ENCODE measurements around the gene TJP1. TPM values are rescaled to one million over a fixed set of nuclear protein-coding genes. Genes with fewer than 3 reads are reported as not detected.
"Not testable (repeated sequence)": the region's sequence is repeated elsewhere in the genome, so short reads cannot be mapped to it uniquely, and the experiment has no call there.

The TJP1 gene
- total RNA-seq, 1 donor from 2014 or later, result 148 TPM

DNA sequence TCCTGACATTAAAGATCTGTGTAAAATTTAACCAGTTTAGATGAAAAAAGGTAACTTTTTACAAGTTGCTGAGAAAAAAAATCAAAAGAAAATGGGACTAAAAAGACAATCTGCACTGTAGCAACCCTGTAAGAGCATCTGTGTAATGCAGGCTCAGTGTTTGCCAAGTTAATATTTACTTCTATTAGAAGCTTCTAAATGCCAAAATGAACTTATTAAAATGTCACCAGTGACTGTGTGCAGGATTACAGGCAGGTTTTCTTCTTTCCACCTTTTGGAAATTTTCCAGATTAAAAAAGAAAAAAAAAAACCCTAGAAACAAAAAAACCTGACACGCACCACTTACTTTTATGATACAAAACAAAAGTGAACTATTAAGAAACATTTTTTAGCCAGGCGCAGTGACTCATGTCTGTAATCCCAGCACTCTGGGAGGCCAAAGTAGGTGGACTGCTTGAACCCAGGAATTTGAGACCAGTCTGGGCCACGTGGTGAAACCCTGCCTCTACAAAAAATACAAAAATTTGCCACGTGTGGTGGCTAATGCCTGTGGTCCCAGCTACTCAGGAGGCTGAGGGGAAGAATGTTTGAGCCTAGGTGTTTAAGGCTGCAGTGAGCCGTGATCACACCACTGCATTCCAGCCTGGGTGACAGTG, 87.2 kb downstream of the TJP1 start:
- Histone ChIP-seq H3K27me3 (ENCODE audit: control insufficient read depth, insufficient read depth, low read length) (no peaks in the 10 kb centered on the region), H3K4me3 (ENCODE audit: low read depth, low read length) (no peak overlapping the region), H3K36me3 (ENCODE audit: control insufficient read depth, insufficient read depth, low read length) (no peaks in the 10 kb centered on the region)
- peak; percentile 45 for DNase-seq (ENCODE audit: low read depth)
- TF ChIP-seq, protein P1, sequence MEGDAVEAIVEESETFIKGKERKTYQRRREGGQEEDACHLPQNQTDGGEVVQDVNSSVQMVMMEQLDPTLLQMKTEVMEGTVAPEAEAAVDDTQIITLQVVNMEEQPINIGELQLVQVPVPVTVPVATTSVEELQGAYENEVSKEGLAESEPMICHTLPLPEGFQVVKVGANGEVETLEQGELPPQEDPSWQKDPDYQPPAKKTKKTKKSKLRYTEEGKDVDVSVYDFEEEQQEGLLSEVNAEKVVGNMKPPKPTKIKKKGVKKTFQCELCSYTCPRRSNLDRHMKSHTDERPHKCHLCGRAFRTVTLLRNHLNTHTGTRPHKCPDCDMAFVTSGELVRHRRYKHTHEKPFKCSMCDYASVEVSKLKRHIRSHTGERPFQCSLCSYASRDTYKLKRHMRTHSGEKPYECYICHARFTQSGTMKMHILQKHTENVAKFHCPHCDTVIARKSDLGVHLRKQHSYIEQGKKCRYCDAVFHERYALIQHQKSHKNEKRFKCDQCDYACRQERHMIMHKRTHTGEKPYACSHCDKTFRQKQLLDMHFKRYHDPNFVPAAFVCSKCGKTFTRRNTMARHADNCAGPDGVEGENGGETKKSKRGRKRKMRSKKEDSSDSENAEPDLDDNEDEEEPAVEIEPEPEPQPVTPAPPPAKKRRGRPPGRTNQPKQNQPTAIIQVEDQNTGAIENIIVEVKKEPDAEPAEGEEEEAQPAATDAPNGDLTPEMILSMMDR (IDR thresholded peaks at IDR 0.05; ENCODE audit: insufficient read depth, low read length, poor library complexity, severe bottlenecking), result no peak

GRCh38 chr15:29731865-29732264, 90.4 kb downstream of the TJP1 start:
- H3K27me3 ChIP-seq (ENCODE audit: control insufficient read depth, insufficient read depth, low read length), result no peaks in the 10 kb centered on the region
- TF ChIP-seq, protein P1 (IDR thresholded peaks at IDR 0.05; ENCODE audit: insufficient read depth, low read length, poor library complexity, severe bottlenecking), result no peak

GRCh38 chr15:29730471-29730870, 91.8 kb downstream of the TJP1 start:
- not testable (repeated sequence) for DNase-seq (ENCODE audit: low read depth); H3K4me3 ChIP-seq (ENCODE audit: low read depth, low read length); H3K36me3 ChIP-seq (ENCODE audit: control insufficient read depth, insufficient read depth, low read length); H3K27me3 ChIP-seq (ENCODE audit: control insufficient read depth, insufficient read depth, low read length)

More at GRCh38 chr15:29731865-29732264, 90.4 kb downstream of the TJP1 start:
- Histone ChIP-seq H3K4me3 (ENCODE audit: low read depth, low read length) (no peak overlapping the region), H3K36me3 (ENCODE audit: control insufficient read depth, insufficient read depth, low read length) (peaks cover 1% of the 10 kb centered on the region)
- DNase-seq (ENCODE audit: low read depth), result no peak

DNA sequence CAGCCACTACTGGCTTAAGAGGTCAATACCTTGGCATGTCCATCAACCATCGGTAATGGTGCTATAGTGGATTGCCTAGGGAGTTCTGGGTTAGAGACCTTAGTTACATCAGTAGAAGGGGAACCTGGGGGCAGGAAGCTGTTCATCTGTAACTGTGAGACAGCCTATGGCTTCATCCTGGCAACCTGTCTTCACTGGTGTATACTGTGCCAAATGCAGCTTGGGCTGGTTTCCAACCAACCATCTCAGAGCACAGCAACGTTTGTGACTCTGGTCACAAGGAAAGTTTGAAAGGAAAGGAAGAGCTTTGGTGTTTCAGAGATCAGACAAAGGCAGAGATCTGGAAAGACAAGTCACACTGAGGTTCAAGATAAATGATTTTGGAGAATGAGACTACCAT, 93.8 kb downstream of the TJP1 start:
- DNase-seq (ENCODE audit: low read depth), result no peak
- TF ChIP-seq, protein P1 (IDR thresholded peaks at IDR 0.05; ENCODE audit: insufficient read depth, low read length, poor library complexity, severe bottlenecking), result no peak
- Histone ChIP-seq H3K36me3 (ENCODE audit: control insufficient read depth, insufficient read depth, low read length) (peaks cover 5% of the 10 kb centered on the region), H3K4me3 (ENCODE audit: low read depth, low read length) (no peak overlapping the region), H3K27me3 (ENCODE audit: control insufficient read depth, insufficient read depth, low read length) (no peaks in the 10 kb centered on the region)

GRCh38 chr15:29727871-29728270, 94.4 kb downstream of the TJP1 start:
- TF ChIP-seq, protein P1 (IDR thresholded peaks at IDR 0.05; ENCODE audit: insufficient read depth, low read length, poor library complexity, severe bottlenecking), result no peak
- H3K4me3 ChIP-seq (ENCODE audit: low read depth, low read length), result no peak overlapping the region
- no peak for DNase-seq (ENCODE audit: low read depth)
- peaks cover 5% of the 10 kb centered on the region for H3K36me3 ChIP-seq (ENCODE audit: control insufficient read depth, insufficient read depth, low read length)
- H3K27me3 ChIP-seq (ENCODE audit: control insufficient read depth, insufficient read depth, low read length), result no peaks in the 10 kb centered on the region

GRCh38 chr15:29726553-29726952, 95.7 kb downstream of the TJP1 start:
- Histone ChIP-seq H3K4me3 (ENCODE audit: low read depth, low read length) (no peak overlapping the region), H3K36me3 (ENCODE audit: control insufficient read depth, insufficient read depth, low read length) (peaks cover 7% of the 10 kb centered on the region), H3K27me3 (ENCODE audit: control insufficient read depth, insufficient read depth, low read length) (no peaks in the 10 kb centered on the region)
- TF ChIP-seq, protein P1 (IDR thresholded peaks at IDR 0.05; ENCODE audit: insufficient read depth, low read length, poor library complexity, severe bottlenecking), result no peak
- no peak for DNase-seq (ENCODE audit: low read depth)

Measured in kidney epithelial cell (primary cell).